Left lung (tissue), 10 donors: ENCODE data around the gene BTN1A1. TPM values are rescaled to one million over a fixed set of nuclear protein-coding genes. Genes with fewer than 3 reads are reported as not detected.

Source experiments
- ATAC-seq: fragments of 200-7000 bp; cut with Tn5 transposase; one replicate; pipeline ENCODE4 v1.9.1; 2020; ENCODE audit warnings: moderate library complexity
- DNase-seq, 4 donors: peaks; one replicate each; pipeline ENCODE4 v3.0.0-alpha.2; 2013 to 2020
- H3K27ac ChIP-seq, 2 donors: fragments of 200-600 bp; sonication (generic) in 1 of 2; one replicate each; pipeline versions ENCODE4 v1.5.0 to v1.8.0; 2020 to 2021
- H3K27me3 ChIP-seq, 2 donors: fragments of 200-600 bp; sonication (generic) in 1 of 2; one replicate each; pipeline versions ENCODE4 v1.5.0 to v1.8.0; 2020 to 2021
- H3K36me3 ChIP-seq, 2 donors: fragments of 200-600 bp; sonication (generic) in 1 of 2; one replicate each; pipeline versions ENCODE4 v1.5.0 to v1.8.0; 2020 to 2021
- H3K4me1 ChIP-seq, 2 donors: fragments of 200-600 bp; one replicate each; pipeline ENCODE4 v1.8.0; 2021
- H3K4me3 ChIP-seq, 2 donors: fragments of 200-600 bp; sonication (generic) in 1 of 2; one replicate each; pipeline versions ENCODE4 v1.5.0 to v1.8.0; 2020 to 2021; ENCODE audit warnings: mild to moderate bottlenecking in 1 of 2
- H3K9me3 ChIP-seq, 2 donors: fragments of 200-600 bp; sonication (generic) in 1 of 2; one replicate each; pipeline versions ENCODE4 v1.5.0 to v1.8.0; 2020 to 2021
- CTCF ChIP-seq, 2 donors: fragments of 200-600 bp; sonication (generic) in 1 of 2; IDR thresholded peaks; one replicate each; pipeline versions ENCODE4 v1.5.0 to v1.8.0; 2021; ENCODE audit warnings: antibody characterized with exemption in 2 of 2
- intact Hi-C, 2 donors: fragments of 100-400 bp; cut with DNase I; formaldehyde crosslinking; loops; one replicate each; pipeline versions ENCODE4 v1.11.2 to v1.14.2; 2022
- polyA plus RNA-seq, 6 donors: library from polyadenylated mRNA; unstranded; fragments of 120-200 nt; gene quantifications; one replicate each; pipeline ENCODE4 v1.2.1, GENCODE V29; 2013; ENCODE audit not compliant: insufficient read length in 6 of 6
- total RNA-seq, 2 donors: library from RNA; stranded (reverse); fragmentation: NEBNext Ultra II Directional; extraction: Animal tissue kit (Norgen Biotek cat#: 25700); gene quantifications; one replicate each; pipeline ENCODE4 v1.2.1, GENCODE V29; 2021
- donor health status: DM: no; HTN: yes; CAD: no.
- donor health status: DM: no; HTN: no; CAD: no.

BTN1A1 gene
- total and polyA plus RNA-seq, 8 donors, result 0.15 to 0.32 (median 0.23) TPM; not detected in 2

GRCh38 chr6:26475823-26476729 lies 24.0 kb upstream of the BTN1A1 start:
- DNase-seq (no peak), ATAC-seq (no peak)
- H3K36me3 ChIP-seq, result no peaks in the 10 kb centered on the region
- intact Hi-C loops, result no loop called here
- peak overlapping the region; percentile 59 to 91 for H3K27ac ChIP-seq
- H3K27me3 ChIP-seq, result no peaks in the 10 kb centered on the region
- TF ChIP-seq CTCF (IDR thresholded peaks at IDR 0.05), result no peak
- peaks cover 0 to 3% of the 10 kb centered on the region in 2 donors for H3K9me3 ChIP-seq
- peaks cover 5 to 61% of the 10 kb centered on the region in 2 donors for H3K4me1 ChIP-seq
- no peak overlapping the region for H3K4me3 ChIP-seq

- no peak for TF ChIP-seq CTCF (IDR thresholded peaks at IDR 0.05)
- H3K27me3 ChIP-seq, result no peaks in the 10 kb centered on the region
- DNase-seq, result no peak
- peaks cover 0 to under 1% of the 10 kb centered on the region in 2 donors for H3K9me3 ChIP-seq
- peak overlapping the region; percentile 59 to 91 for H3K27ac ChIP-seq
- H3K36me3 ChIP-seq, result no peaks in the 10 kb centered on the region
- ATAC-seq, result no peak
- no peak overlapping the region for H3K4me3 ChIP-seq
- intact Hi-C loops, result no loop called here
- H3K4me1 ChIP-seq, result peaks cover 5 to 61% of the 10 kb centered on the region in 2 donors
Measured at GRCh38 chr6:26476896-26477295, 23.2 kb upstream of the BTN1A1 start.

GRCh38 chr6:26477426-26477825 lies 22.7 kb upstream of the BTN1A1 start:
- H3K27me3 ChIP-seq, result no peaks in the 10 kb centered on the region
- H3K9me3 ChIP-seq, result no peaks in the 10 kb centered on the region
- H3K27ac ChIP-seq, result peak overlapping the region; percentile 59 to 91
- no peaks in the 10 kb centered on the region for H3K36me3 ChIP-seq
- intact Hi-C loops, result no loop called here
- H3K4me1 ChIP-seq, result peaks cover 5 to 61% of the 10 kb centered on the region in 2 donors
- no peak for ATAC-seq
- H3K4me3 ChIP-seq, result no peak overlapping the region
- TF ChIP-seq CTCF (IDR thresholded peaks at IDR 0.05), result no peak
- DNase-seq, result peak in 1 of 4 donors; percentile 68

- DNase-seq (no peak), ATAC-seq (no peak)
- Histone ChIP-seq H3K27me3 (no peaks in the 10 kb centered on the region), H3K4me1 (peaks cover 5 to 53% of the 10 kb centered on the region in 2 donors), H3K9me3 (no peaks in the 10 kb centered on the region), H3K27ac (peak overlapping the region; percentile 36 to 91), H3K4me3 (no peak overlapping the region), H3K36me3 (no peaks in the 10 kb centered on the region)
- intact Hi-C loops, result no loop called here
- TF ChIP-seq CTCF (IDR thresholded peaks at IDR 0.05), result no peak
Measured at GRCh38 chr6:26478100-26478984, 21.8 kb upstream of the BTN1A1 start.

GRCh38 chr6:26478985-26479278 lies 21.2 kb upstream of the BTN1A1 start:
- Histone ChIP-seq H3K9me3 (no peaks in the 10 kb centered on the region), H3K4me1 (peaks cover 5 to 50% of the 10 kb centered on the region in 2 donors), H3K4me3 (no peak overlapping the region), H3K27me3 (no peaks in the 10 kb centered on the region), H3K27ac (peak overlapping the region in 1 of 2 donors; percentile 91), H3K36me3 (no peaks in the 10 kb centered on the region)
- intact Hi-C loops, result no loop called here
- DNase-seq, result no peak
- no peak for ATAC-seq
- no peak for TF ChIP-seq CTCF (IDR thresholded peaks at IDR 0.05)
